Measurements from ENCODE around the gene KDM8. TPM values are rescaled to one million over a fixed set of nuclear protein-coding genes. Genes with fewer than 3 reads are reported as not detected.
A peak's percentile ranks its signal among the peaks of the same experiment; 100 is the strongest.

Gene KDM8
- total RNA-seq, 1 experiment from 2014 or later = 5.3 TPM

DNA sequence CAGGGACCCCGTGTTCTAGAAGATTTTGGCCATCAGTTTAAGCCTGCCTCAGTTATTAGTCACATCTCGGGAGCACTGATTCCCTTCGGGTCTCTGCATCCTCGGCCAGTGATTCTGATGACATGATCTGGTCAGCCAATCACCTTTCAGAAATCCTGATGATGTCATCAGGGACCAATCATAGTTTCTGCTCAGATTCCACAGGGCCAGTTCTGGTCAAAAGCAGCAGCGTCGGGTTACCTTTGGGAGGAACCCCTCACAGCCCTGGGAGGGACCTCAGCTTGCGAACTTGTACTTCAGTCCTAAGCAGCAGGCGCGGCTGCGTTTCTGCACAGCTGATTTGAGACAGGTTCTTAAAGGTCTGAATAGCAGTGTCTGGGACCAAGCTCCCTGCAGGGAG, 13.9 kb downstream of the KDM8 start:
- Histone ChIP-seq H3K4me2 (ENCODE audit: low read length) (no peak overlapping the region), H3K9ac (ENCODE audit: low read length) (no peak overlapping the region), H3K9me3 (ENCODE audit: control insufficient read depth in 1 of 2, insufficient read depth in 1 of 2, low read depth in 1 of 2, low read length in 2 of 2) (no peaks in the 10 kb centered on the region), H3K79me2 (ENCODE audit: insufficient read depth, low read length) (no peaks in the 10 kb centered on the region), H3K36me3 (ENCODE audit: control insufficient read depth in 1 of 2, insufficient read depth in 2 of 2, low read length in 2 of 2) (no peaks in the 10 kb centered on the region), H2AFZ (ENCODE audit: low read depth, low read length, poor library complexity, severe bottlenecking) (no peak overlapping the region), H3K9me2 (ENCODE audit: insufficient read depth) (no peaks in the 10 kb centered on the region), H3K4me3 (replicated peaks in 1 of 2; ENCODE audit: low read depth in 1 of 2, low read length in 2 of 2) (no peak overlapping the region), H3K4me1 (ENCODE audit: control insufficient read depth in 1 of 2, insufficient read depth in 2 of 2, low read length in 2 of 2) (peaks cover 0 to under 1% of the 10 kb centered on the region in 2 experiments; a peak in 2 of 4 replicates), H3K27ac (ENCODE audit: low read depth, low read length) (no peak overlapping the region), H3K27me3 (ENCODE audit: insufficient read depth, low read length) (no peaks in the 10 kb centered on the region), H4K20me1 (ENCODE audit: insufficient read depth) (no peaks in the 10 kb centered on the region)
- peak; percentile 68 for ATAC-seq
- POLR2A ChIA-PET = no interaction called here
- no peak for DNase-seq (ENCODE audit: low read depth, low spot score)
- BruUV-seq (replicated peaks) = no TSS peak
- TF ChIP-seq, protein P1, sequence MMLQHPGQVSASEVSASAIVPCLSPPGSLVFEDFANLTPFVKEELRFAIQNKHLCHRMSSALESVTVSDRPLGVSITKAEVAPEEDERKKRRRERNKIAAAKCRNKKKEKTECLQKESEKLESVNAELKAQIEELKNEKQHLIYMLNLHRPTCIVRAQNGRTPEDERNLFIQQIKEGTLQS (IDR thresholded peaks at IDR 0.05) = no peak
- intact Hi-C loops (cut with micrococcal nuclease) = no loop called here
- RAD21 ChIA-PET (ENCODE audit: low non-redundant PET in 1 of 2, low total read pairs in 2 of 2, uncharacterized antibody in 2 of 2, unreplicated experiment in 2 of 2) = no interaction called here
- CTCF ChIA-PET = no interaction called here

DNA sequence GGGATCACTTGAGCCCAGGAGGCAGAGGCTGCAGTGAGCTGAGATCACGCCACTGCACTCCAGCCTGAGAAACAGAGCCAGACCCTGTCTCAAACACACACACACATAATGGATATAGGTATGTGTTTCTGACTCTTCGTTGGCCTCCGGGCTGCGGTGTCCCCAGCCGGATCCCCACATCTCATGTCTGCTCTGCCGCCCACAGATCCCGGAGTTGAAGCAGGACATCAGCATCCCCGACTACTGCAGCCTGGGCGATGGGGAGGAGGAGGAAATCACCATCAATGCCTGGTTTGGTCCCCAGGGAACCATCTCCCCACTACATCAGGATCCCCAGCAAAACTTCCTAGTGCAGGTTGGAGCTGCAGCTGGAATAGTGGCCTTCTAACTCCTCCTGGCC, 15.4 kb downstream of the KDM8 start:
- no peak for ATAC-seq
- DNase-seq (ENCODE audit: low read depth, low spot score) = no peak
- ChIA-PET CTCF (no interaction called here), RAD21 (ENCODE audit: low non-redundant PET in 1 of 2, low total read pairs in 2 of 2, uncharacterized antibody in 2 of 2, unreplicated experiment in 2 of 2) (no interaction called here), POLR2A (no interaction called here)
- Histone ChIP-seq H3K36me3 (ENCODE audit: control insufficient read depth in 1 of 2, insufficient read depth in 2 of 2, low read length in 2 of 2) (no peaks in the 10 kb centered on the region), H3K4me1 (ENCODE audit: control insufficient read depth in 1 of 2, insufficient read depth in 2 of 2, low read length in 2 of 2) (peaks cover 8 to 14% of the 10 kb centered on the region in 2 experiments; a peak in 3 of 4 replicates), H2AFZ (ENCODE audit: low read depth, low read length, poor library complexity, severe bottlenecking) (no peak overlapping the region), H3K4me3 (replicated peaks in 1 of 2; ENCODE audit: low read depth in 1 of 2, low read length in 2 of 2) (no peak overlapping the region), H3K27me3 (ENCODE audit: insufficient read depth, low read length) (no peaks in the 10 kb centered on the region), H3K27ac (ENCODE audit: low read depth, low read length) (no peak overlapping the region), H3K9ac (ENCODE audit: low read length) (no peak overlapping the region), H3K9me3 (ENCODE audit: control insufficient read depth in 1 of 2, insufficient read depth in 1 of 2, low read depth in 1 of 2, low read length in 2 of 2) (no peaks in the 10 kb centered on the region), H3K9me2 (ENCODE audit: insufficient read depth) (no peaks in the 10 kb centered on the region), H3K4me2 (ENCODE audit: low read length) (no peak overlapping the region), H3K79me2 (ENCODE audit: insufficient read depth, low read length) (no peaks in the 10 kb centered on the region), H4K20me1 (ENCODE audit: insufficient read depth) (no peaks in the 10 kb centered on the region)
- TF ChIP-seq ZNF274 (IDR thresholded peaks at IDR 0.05; ENCODE audit: low read depth, low read length) = no peak
- intact Hi-C loops (cut with micrococcal nuclease) = no loop called here
- BruUV-seq (replicated peaks) = no TSS peak

DNA sequence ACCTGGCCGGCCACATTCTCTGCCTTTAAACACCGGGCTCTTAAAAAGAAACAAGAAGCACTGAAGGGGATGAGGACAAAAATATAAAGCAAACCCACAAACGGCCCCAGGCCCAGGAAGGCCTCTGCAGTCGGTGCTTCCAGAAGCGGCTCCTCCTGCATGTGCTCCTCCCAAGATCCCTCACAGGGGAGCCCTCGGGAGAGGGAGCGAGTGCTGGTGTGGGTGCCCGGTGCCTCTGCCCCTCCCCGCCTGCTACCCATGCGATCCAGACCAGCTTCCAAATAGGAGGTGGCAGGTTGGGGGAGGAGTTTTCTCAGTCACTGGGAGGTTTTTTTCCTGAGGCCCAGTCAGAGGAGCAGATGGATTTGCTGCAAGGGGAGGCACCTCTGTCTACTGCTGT, 15.8 kb downstream of the KDM8 start:
- DNase-seq (ENCODE audit: low read depth, low spot score) (no peak), ATAC-seq (no peak)
- Histone ChIP-seq H3K27ac (ENCODE audit: low read depth, low read length) (no peak overlapping the region), H4K20me1 (ENCODE audit: insufficient read depth) (no peaks in the 10 kb centered on the region), H3K4me2 (ENCODE audit: low read length) (no peak overlapping the region), H3K9me3 (ENCODE audit: control insufficient read depth in 1 of 2, insufficient read depth in 1 of 2, low read depth in 1 of 2, low read length in 2 of 2) (no peaks in the 10 kb centered on the region), H3K79me2 (ENCODE audit: insufficient read depth, low read length) (no peaks in the 10 kb centered on the region), H2AFZ (ENCODE audit: low read depth, low read length, poor library complexity, severe bottlenecking) (no peak overlapping the region), H3K4me3 (replicated peaks in 1 of 2; ENCODE audit: low read depth in 1 of 2, low read length in 2 of 2) (no peak overlapping the region), H3K27me3 (ENCODE audit: insufficient read depth, low read length) (no peaks in the 10 kb centered on the region), H3K36me3 (ENCODE audit: control insufficient read depth in 1 of 2, insufficient read depth in 2 of 2, low read length in 2 of 2) (no peaks in the 10 kb centered on the region), H3K9me2 (ENCODE audit: insufficient read depth) (no peaks in the 10 kb centered on the region), H3K4me1 (ENCODE audit: control insufficient read depth in 1 of 2, insufficient read depth in 2 of 2, low read length in 2 of 2) (peaks cover 8 to 14% of the 10 kb centered on the region in 2 experiments; a peak in 3 of 4 replicates), H3K9ac (ENCODE audit: low read length) (no peak overlapping the region)
- intact Hi-C loops (cut with micrococcal nuclease) = no loop called here
- RAD21 ChIA-PET (ENCODE audit: low non-redundant PET in 1 of 2, low total read pairs in 2 of 2, uncharacterized antibody in 2 of 2, unreplicated experiment in 2 of 2) = no interaction called here
- CTCF ChIA-PET = interaction anchor here (0.7 kb wide), 1 partner anchor 16 kb away, joined by 3 read pairs; no protein-coding TSS in a partner anchor
- no TSS peak for BruUV-seq (replicated peaks)
- POLR2A ChIA-PET = no interaction called here
- TF ChIP-seq ZNF274 (IDR thresholded peaks at IDR 0.05; ENCODE audit: low read depth, low read length) (no peak), JUND (IDR thresholded peaks at IDR 0.05) (no peak), EZH2 (IDR thresholded peaks at IDR 0.05) (no peak), YY1 (IDR thresholded peaks at IDR 0.05; ENCODE audit: extremely low read depth, insufficient replicate concordance, low read depth, low read length) (no peak), SRF (IDR thresholded peaks at IDR 0.05; ENCODE audit: low read depth) (no peak), TCF7L2 (IDR thresholded peaks at IDR 0.05; ENCODE audit: borderline replicate concordance, extremely low read depth, insufficient read depth, insufficient read length) (no peak)
- TF ChIP-seq, protein P2, sequence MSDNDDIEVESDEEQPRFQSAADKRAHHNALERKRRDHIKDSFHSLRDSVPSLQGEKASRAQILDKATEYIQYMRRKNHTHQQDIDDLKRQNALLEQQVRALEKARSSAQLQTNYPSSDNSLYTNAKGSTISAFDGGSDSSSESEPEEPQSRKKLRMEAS (IDR thresholded peaks at IDR 0.05) = no peak
- TF ChIP-seq, protein P3, sequence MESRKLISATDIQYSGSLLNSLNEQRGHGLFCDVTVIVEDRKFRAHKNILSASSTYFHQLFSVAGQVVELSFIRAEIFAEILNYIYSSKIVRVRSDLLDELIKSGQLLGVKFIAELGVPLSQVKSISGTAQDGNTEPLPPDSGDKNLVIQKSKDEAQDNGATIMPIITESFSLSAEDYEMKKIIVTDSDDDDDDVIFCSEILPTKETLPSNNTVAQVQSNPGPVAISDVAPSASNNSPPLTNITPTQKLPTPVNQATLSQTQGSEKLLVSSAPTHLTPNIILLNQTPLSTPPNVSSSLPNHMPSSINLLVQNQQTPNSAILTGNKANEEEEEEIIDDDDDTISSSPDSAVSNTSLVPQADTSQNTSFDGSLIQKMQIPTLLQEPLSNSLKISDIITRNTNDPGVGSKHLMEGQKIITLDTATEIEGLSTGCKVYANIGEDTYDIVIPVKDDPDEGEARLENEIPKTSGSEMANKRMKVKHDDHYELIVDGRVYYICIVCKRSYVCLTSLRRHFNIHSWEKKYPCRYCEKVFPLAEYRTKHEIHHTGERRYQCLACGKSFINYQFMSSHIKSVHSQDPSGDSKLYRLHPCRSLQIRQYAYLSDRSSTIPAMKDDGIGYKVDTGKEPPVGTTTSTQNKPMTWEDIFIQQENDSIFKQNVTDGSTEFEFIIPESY (IDR thresholded peaks at IDR 0.05; ENCODE audit: extremely low read depth, insufficient replicate concordance, low read length) = no peak

Data from HCT116 (cell line).